ENCODE results near the gene TRIM66.

Gene TRIM66

GRCh38 chr11:8577791-8578581, 104.5 kb downstream of the TRIM66 start:
- no peak overlapping the region for H3K27ac ChIP-seq
- H3K27me3 ChIP-seq (ENCODE audit: insufficient read depth, low read depth, severe bottlenecking): no peaks in the 10 kb centered on the region
- H3K4me3 ChIP-seq (ENCODE audit: low read depth, low read length): no peak overlapping the region
- no peak for TF ChIP-seq CTCF (IDR thresholded peaks at IDR 0.05; ENCODE audit: low read depth, low read length)
- H3K36me3 ChIP-seq: no peaks in the 10 kb centered on the region
- no peaks in the 10 kb centered on the region for H3K9me3 ChIP-seq (ENCODE audit: severe bottlenecking)
- DNase-seq: no peak

GRCh38 chr11:8574798-8575197, 107.7 kb downstream of the TRIM66 start:
- DNase-seq: no peak
- no peak overlapping the region for H3K27ac ChIP-seq
- no peak for TF ChIP-seq CTCF (IDR thresholded peaks at IDR 0.05; ENCODE audit: low read depth, low read length)

GRCh38 chr11:8573777-8574176, 108.7 kb downstream of the TRIM66 start:
- Histone ChIP-seq H3K27ac (no peak overlapping the region), H3K36me3 (no peaks in the 10 kb centered on the region), H3K9me3 (ENCODE audit: severe bottlenecking) (no peaks in the 10 kb centered on the region), H3K27me3 (ENCODE audit: insufficient read depth, low read depth, severe bottlenecking) (no peaks in the 10 kb centered on the region), H3K4me3 (ENCODE audit: low read depth, low read length) (no peak overlapping the region)
- TF ChIP-seq CTCF (IDR thresholded peaks at IDR 0.05; ENCODE audit: low read depth, low read length): no peak
- DNase-seq: no peak

More at GRCh38 chr11:8574798-8575197, 107.7 kb downstream of the TRIM66 start:
- H3K36me3 ChIP-seq: no peaks in the 10 kb centered on the region
- H3K9me3 ChIP-seq (ENCODE audit: severe bottlenecking): no peaks in the 10 kb centered on the region
- H3K27me3 ChIP-seq (ENCODE audit: insufficient read depth, low read depth, severe bottlenecking): no peaks in the 10 kb centered on the region
- H3K4me3 ChIP-seq (ENCODE audit: low read depth, low read length): no peak overlapping the region

DNA sequence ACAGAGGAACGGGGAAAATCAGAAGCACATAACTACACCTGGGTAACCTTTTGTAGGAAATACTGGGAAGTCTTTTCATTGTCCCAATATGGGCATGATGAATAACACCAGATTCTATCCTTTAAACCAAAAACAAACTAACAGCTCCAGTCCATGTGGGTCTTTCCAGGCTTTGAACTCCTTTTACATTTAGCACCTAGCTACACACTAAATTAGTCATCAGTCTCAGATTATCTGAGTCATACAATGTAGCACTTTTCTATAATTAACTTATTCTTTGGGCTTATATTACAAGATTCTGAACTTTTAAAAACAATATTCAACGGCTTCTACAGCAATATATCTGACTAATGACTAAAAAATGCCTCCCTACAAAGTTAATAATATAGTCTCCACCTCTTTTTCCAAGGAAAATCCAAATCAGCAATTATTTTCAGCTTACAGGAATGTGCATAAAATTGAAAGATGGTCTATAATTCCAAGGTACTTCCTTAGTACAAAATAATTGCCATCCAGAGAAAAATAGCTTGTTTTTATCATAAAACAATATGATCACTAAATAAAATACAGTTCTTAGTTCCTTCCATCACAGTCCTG, 114.8 kb downstream of the TRIM66 start:
- no peak for TF ChIP-seq CTCF (IDR thresholded peaks at IDR 0.05; ENCODE audit: low read depth, low read length)
- no peak overlapping the region for H3K27ac ChIP-seq
- no peaks in the 10 kb centered on the region for H3K9me3 ChIP-seq (ENCODE audit: severe bottlenecking)
- no peaks in the 10 kb centered on the region for H3K36me3 ChIP-seq
- no peak for DNase-seq
- H3K27me3 ChIP-seq (ENCODE audit: insufficient read depth, low read depth, severe bottlenecking): no peaks in the 10 kb centered on the region
- no peak overlapping the region for H3K4me3 ChIP-seq (ENCODE audit: low read depth, low read length)

DNA sequence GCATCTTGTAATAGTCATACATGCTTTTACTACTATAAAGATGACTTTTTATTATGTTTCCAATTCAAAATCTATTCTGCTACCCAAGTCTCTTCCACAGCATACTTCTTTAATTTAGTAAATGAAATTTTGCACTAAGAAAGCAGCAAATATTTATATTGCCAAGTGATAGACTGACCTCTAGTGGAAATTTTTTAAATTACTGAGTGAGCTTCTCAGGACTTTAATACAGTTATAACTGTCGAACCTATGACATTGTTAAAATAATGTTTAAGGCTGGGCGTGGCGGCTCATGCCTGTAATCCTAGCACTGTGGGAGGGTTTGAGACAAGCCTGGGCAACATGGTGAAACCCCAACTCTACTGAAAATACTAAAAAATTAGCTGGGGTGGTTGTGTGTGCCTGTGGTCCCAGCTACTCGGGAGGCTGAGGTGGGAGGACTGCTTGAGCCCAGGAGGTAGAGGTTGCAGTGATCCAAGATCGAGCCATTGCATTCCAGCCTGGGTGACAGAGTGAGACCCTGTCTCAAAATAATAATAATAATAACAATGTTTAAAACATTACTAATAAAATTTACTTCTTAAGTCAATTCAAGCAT, 115.8 kb downstream of the TRIM66 start:
- Histone ChIP-seq H3K27ac (no peak overlapping the region), H3K9me3 (ENCODE audit: severe bottlenecking) (no peaks in the 10 kb centered on the region), H3K36me3 (no peaks in the 10 kb centered on the region), H3K27me3 (ENCODE audit: insufficient read depth, low read depth, severe bottlenecking) (no peaks in the 10 kb centered on the region), H3K4me3 (ENCODE audit: low read depth, low read length) (no peak overlapping the region)
- no peak for TF ChIP-seq CTCF (IDR thresholded peaks at IDR 0.05; ENCODE audit: low read depth, low read length)
- no peak for DNase-seq
